Stimulated activated CD4-positive, alpha-beta T cell treated with anti-CD3 and anti-CD28 coated beads, Interleukin-1b, Interleukin-23, amount 100 ng/mL, for 1 hour (primary cell): ENCODE measurements around the gene STMN3.
"Not testable (repeated sequence)": the region's sequence is repeated elsewhere in the genome, so short reads cannot be mapped to it uniquely, and the experiment has no call there.

Experiments
- DNase-seq, 2 donors: peaks; one replicate each; pipeline ENCODE4 v3.0.0-alpha.2; 2020; ENCODE audit warnings: low read depth in 2 of 2

The STMN3 gene

GRCh38 chr20:63678667-63679465 is 25.6 kb upstream of the STMN3 start:
- DNase-seq, result no peak

- DNase-seq, result no peak
Observed at GRCh38 chr20:63678071-63678470, 24.8 kb upstream of the STMN3 start.

- DNase-seq, result no peak
Observed at GRCh38 chr20:63675681-63676368, 22.6 kb upstream of the STMN3 start.

GRCh38 chr20:63673951-63674350 is 20.7 kb upstream of the STMN3 start:
- DNase-seq, result no peak

DNA sequence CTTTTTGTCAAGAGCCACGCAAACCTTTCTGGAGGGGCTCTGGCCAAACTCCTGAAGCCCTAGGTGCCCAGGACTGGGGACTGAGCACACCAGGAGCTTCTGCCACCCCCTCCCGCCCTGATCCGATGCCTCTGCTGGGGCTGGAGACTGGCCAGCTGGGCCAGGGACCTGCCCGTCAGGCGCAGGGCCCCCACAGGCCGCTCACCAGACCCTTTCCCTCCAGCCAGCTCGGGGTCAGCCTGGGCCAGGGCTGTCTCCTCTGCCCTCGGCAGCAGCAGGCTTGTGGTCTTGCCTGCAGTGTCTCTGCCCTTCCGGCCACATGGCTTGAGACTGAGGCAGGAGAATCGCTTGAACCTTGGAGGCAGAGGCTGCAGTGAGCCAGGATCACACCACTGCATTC is 19.4 kb upstream of the STMN3 start:
- no peak for DNase-seq

- not testable (repeated sequence) for DNase-seq
Observed at GRCh38 chr20:63671695-63672094, 18.5 kb upstream of the STMN3 start.

GRCh38 chr20:63668351-63668750 is 15.1 kb upstream of the STMN3 start:
- DNase-seq, result no peak

- no peak for DNase-seq
Observed at GRCh38 chr20:63667858-63668257, 14.6 kb upstream of the STMN3 start.

GRCh38 chr20:63665708-63666107 is 12.5 kb upstream of the STMN3 start:
- no peak for DNase-seq

- DNase-seq, result no peak
Observed at GRCh38 chr20:63664861-63665594, 11.8 kb upstream of the STMN3 start.

- no peak for DNase-seq
Observed at GRCh38 chr20:63664143-63664851, 11.1 kb upstream of the STMN3 start.

GRCh38 chr20:63663332-63664066 is 10.3 kb upstream of the STMN3 start:
- no peak for DNase-seq

DNA sequence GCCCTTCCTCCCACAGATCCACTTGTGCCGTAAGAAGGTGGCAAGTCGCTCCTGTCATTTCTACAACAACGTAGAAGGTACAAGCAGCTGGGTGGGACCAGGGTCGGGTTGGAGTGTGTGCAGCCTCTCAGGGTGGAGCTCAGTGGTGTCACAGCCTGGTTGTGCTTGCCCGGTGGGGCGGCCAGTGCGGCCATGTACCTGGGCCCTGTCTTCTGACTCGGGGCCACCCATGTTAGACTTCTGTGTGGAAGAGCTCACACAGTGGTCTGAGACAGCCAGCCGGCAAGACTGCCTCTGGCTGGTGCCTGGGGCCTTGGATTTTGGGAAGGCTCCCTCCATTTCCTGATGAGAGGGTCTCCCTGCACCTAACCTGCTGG is 9.6 kb upstream of the STMN3 start:
- no peak for DNase-seq

DNA sequence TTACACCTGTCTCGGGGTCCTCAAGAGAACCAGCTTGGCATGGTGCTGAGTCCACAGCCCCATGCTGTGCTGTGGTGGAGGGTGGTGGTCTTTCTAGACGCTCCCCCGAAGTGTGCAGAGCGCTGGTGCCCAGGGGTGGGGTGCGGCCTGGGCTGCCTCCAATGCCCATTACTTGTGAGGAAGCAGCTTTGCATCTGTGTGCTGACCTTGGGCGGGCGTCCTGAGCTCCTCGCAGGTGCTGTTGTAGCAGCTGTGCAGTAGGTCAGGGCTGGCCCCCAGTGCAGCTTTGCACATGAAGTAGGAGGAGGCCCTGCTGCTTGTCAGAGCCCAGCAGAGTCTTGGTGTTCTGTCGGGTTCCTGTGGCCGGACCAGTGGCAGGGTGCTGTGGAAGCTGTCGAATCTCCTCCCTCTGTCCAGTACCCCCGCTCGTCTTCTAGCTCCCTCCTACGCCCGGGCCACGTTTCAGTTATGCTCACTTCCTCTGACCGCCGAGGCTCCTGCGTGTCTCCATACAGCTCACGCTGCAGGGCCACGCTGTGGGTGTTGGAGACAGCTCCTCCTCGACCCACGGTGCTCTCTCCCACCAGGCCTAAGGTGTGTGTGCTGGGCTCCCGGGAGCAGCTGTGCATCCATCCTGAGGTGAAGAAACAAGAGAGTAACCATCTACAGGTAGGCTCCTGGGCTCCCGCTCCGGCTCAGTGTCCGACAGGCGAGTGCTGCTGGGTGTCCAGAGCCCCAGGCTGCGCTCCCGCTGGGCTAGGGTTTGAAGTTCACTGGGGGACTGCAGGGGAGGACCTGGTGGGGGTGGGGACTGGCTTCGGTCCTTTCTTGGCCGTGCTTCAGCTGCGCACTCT is 9.0 kb upstream of the STMN3 start:
- no peak for DNase-seq

DNA sequence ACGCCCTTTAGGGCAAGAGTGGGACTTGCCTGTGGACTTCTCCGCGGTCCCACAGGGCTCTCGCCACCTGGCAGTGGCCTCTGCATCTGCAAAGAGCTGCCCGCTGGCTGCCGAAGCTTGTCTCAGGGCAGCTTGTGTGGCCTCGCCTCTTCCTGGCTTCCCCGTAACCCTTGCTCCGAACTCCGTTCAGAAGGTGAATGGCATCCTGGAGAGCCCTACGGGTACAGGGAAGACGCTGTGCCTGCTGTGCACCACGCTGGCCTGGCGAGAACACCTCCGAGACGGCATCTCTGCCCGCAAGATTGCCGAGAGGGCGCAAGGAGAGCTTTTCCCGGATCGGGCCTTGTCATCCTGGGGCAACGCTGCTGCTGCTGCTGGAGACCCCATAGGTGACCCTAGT is 7.9 kb upstream of the STMN3 start:
- DNase-seq, result no peak

DNA sequence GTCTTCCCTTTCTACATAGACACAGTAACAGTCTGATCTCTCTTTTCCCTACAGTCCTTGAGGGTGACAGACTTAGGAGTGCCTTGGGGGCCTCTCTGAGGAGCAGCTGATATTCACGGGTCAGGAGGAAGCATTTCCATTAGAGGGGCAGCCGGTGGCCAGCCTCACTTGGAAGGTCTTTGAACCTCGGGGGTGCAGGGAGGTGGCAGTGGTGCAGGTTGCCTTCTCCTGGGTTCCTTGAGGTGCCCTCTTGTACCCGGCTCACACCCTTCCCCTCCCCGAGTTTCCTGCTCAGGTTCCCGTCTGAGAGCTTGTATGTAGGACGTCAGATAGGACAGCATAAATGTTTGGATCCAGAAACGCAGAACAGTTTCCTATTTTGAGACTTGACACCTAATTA is 7.4 kb upstream of the STMN3 start:
- no peak for DNase-seq

DNA sequence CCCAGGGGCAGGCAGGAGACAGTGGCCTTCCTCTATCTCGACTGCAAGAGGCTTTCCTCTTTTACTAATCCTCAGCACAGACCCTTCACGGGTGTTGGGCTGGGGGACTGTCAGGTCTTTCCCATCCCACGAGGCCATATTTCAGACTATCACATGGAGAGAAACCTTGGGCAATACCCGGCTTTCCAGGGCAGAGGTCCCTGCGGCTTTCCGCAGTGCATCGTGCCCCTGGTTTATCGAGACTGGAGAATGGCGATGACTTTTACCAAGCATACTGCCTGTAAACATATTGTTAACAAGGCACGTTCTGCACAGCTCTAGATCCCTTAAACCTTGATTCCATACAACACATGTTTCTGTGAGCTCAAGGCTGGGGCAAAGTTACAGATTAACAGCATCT is 7.0 kb upstream of the STMN3 start:
- DNase-seq, result not testable (repeated sequence)

- no peak for DNase-seq
Observed at GRCh38 chr20:63659370-63659769, 6.1 kb upstream of the STMN3 start.

GRCh38 chr20:63658749-63659187 is 5.5 kb upstream of the STMN3 start:
- DNase-seq, result no peak
